Activated T-helper 1 cell treated with anti-CD3 and anti-CD28 coated beads, Interleukin-12 subunit alpha, Interleukin-12 subunit beta, Interleukin-2, Interleukin-4 antibody, amounts not matched to agents 30 ng/mL and 10 ng/mL and 1 ng/mL, durations not matched to agents 14 hours and 24 hours and 36 hours (primary cell): ENCODE data around the gene YPEL4. TPM values are rescaled to one million over a fixed set of nuclear protein-coding genes. Genes with fewer than 3 reads are reported as not detected.
"Not testable (repeated sequence)": the region's sequence is repeated elsewhere in the genome, so short reads cannot be mapped to it uniquely, and the experiment has no call there.

Source experiments
- DNase-seq: peaks from one replicate; pipeline ENCODE4 v3.0.0; 2021; ENCODE audit warnings: low spot score
- H3K27ac Mint-ChIP-seq: one replicate; pipeline ENCODE4 v1.8.0; 2021; ENCODE audit warnings: mild to moderate bottlenecking, mixed read lengths
- H3K27me3 Mint-ChIP-seq: one replicate; pipeline ENCODE4 v1.8.0; 2022; ENCODE audit warnings: mild to moderate bottlenecking, moderate library complexity, mixed read lengths; ENCODE audit not compliant: insufficient read depth
- H3K36me3 Mint-ChIP-seq: one replicate; pipeline ENCODE4 v1.8.0; 2021; ENCODE audit warnings: low read depth, mixed read lengths
- H3K4me1 Mint-ChIP-seq: one replicate; pipeline ENCODE4 v1.8.0; 2021; ENCODE audit warnings: low read depth, mixed read lengths
- H3K4me3 Mint-ChIP-seq: one replicate; pipeline ENCODE4 v1.8.0; 2021; ENCODE audit warnings: mild to moderate bottlenecking, moderate library complexity, mixed read lengths
- H3K9me3 Mint-ChIP-seq: one replicate; pipeline ENCODE4 v1.8.0; 2021; ENCODE audit warnings: mixed read lengths
- intact Hi-C: fragments of 100-400 bp; cut with micrococcal nuclease; formaldehyde crosslinking; loops from one replicate; pipeline ENCODE4 v1.15.1; 2024
- total RNA-seq: library from RNA; stranded (reverse); gene quantifications from 2 replicates; pipeline ENCODE4 v1.2.3, GENCODE V29; 2022

YPEL4 gene
- 0.26 and 0.39 TPM in 2 replicates for total RNA-seq

- H3K27ac Mint-ChIP-seq: peak within 1 kb of the TSS; percentile 55
- H3K4me1 Mint-ChIP-seq: peaks cover 41% of the 10 kb centered on the region
- H3K9me3 Mint-ChIP-seq: no peaks in the 10 kb centered on the region
- H3K27me3 Mint-ChIP-seq: peaks cover 31% of the 10 kb centered on the region
- peaks cover 4% of the 10 kb centered on the region for H3K36me3 Mint-ChIP-seq
- peak; percentile 49 for DNase-seq
- intact Hi-C loops: loop anchor here (1.0 to 5.0 kb wide), 5 partner anchors 7 to 872 kb away; partner anchors contain the start of genes CLP1, TIMM10 and ZDHHC5
- H3K4me3 Mint-ChIP-seq: peak within 1 kb of the TSS; percentile 86
These were observed at the start of gene YPEL4 for GRCh38 chr11:57649826-57650738. YPEL4 (minus strand) TSS chr11:57649912; CDS start chr11:57647107, 2,805 bp downstream.

GRCh38 chr11:57698843-57699365, 49.2 kb upstream of the YPEL4 start:
- Mint-ChIP-seq H3K4me3 (no peak overlapping the region), H3K27ac (no peak overlapping the region), H3K9me3 (no peaks in the 10 kb centered on the region), H3K27me3 (no peaks in the 10 kb centered on the region), H3K4me1 (no peaks in the 10 kb centered on the region), H3K36me3 (peaks cover 34% of the 10 kb centered on the region)
- no peak for DNase-seq
- intact Hi-C loops: no loop called here

GRCh38 chr11:57690474-57690873, 40.8 kb upstream of the YPEL4 start:
- H3K4me3 Mint-ChIP-seq, H3K27ac Mint-ChIP-seq, H3K27me3 Mint-ChIP-seq, intact Hi-C loops, DNase-seq, H3K4me1 Mint-ChIP-seq, H3K9me3 Mint-ChIP-seq: not testable (repeated sequence)
- peaks cover 35% of the 10 kb centered on the region for H3K36me3 Mint-ChIP-seq

- H3K27ac Mint-ChIP-seq: no peak overlapping the region
- no peaks in the 10 kb centered on the region for H3K9me3 Mint-ChIP-seq
- H3K27me3 Mint-ChIP-seq: no peaks in the 10 kb centered on the region
- DNase-seq: no peak
- H3K4me3 Mint-ChIP-seq: no peak overlapping the region
- peaks cover 35% of the 10 kb centered on the region for H3K36me3 Mint-ChIP-seq
- H3K4me1 Mint-ChIP-seq: peaks cover 30% of the 10 kb centered on the region
- intact Hi-C loops: no loop called here
These were observed 31.5 kb upstream of the YPEL4 start for GRCh38 chr11:57681168-57681567.

- intact Hi-C loops: loop anchor here (1.0 kb wide), 1 partner anchor 12 kb away; the partner anchor contains the start of gene ZDHHC5
- Mint-ChIP-seq H3K9me3 (no peaks in the 10 kb centered on the region), H3K27me3 (no peaks in the 10 kb centered on the region), H3K4me3 (no peak overlapping the region), H3K36me3 (peaks cover 41% of the 10 kb centered on the region), H3K4me1 (peaks cover 36% of the 10 kb centered on the region), H3K27ac (peak overlapping the region; percentile 73)
- no peak for DNase-seq
These were observed 30.8 kb upstream of the YPEL4 start for GRCh38 chr11:57680552-57680874.

GRCh38 chr11:57679396-57679795, 29.7 kb upstream of the YPEL4 start:
- H3K4me3 Mint-ChIP-seq: no peak overlapping the region

GRCh38 chr11:57675176-57675941, 25.6 kb upstream of the YPEL4 start:
- H3K4me1 Mint-ChIP-seq: peaks cover 59% of the 10 kb centered on the region
- intact Hi-C loops: no loop called here
- H3K27me3 Mint-ChIP-seq: no peaks in the 10 kb centered on the region
- H3K9me3 Mint-ChIP-seq: no peaks in the 10 kb centered on the region
- no peak overlapping the region for H3K4me3 Mint-ChIP-seq
- peak overlapping the region; percentile 52 for H3K27ac Mint-ChIP-seq
- peaks cover 35% of the 10 kb centered on the region for H3K36me3 Mint-ChIP-seq
- no peak for DNase-seq

More at GRCh38 chr11:57679396-57679795, 29.7 kb upstream of the YPEL4 start:
- Mint-ChIP-seq H3K9me3 (no peaks in the 10 kb centered on the region), H3K36me3 (peaks cover 41% of the 10 kb centered on the region), H3K27ac (peak overlapping the region; percentile 73), H3K27me3 (no peaks in the 10 kb centered on the region), H3K4me1 (peaks cover 47% of the 10 kb centered on the region)
- intact Hi-C loops: no loop called here
- DNase-seq: no peak

GRCh38 chr11:57674251-57674650, 24.5 kb upstream of the YPEL4 start:
- H3K27ac Mint-ChIP-seq: peak overlapping the region; percentile 56
- peaks cover 35% of the 10 kb centered on the region for H3K36me3 Mint-ChIP-seq
- no peak overlapping the region for H3K4me3 Mint-ChIP-seq
- H3K4me1 Mint-ChIP-seq: peaks cover 57% of the 10 kb centered on the region
- H3K9me3 Mint-ChIP-seq: no peaks in the 10 kb centered on the region
- no peaks in the 10 kb centered on the region for H3K27me3 Mint-ChIP-seq
- no peak for DNase-seq
- intact Hi-C loops: no loop called here

- peaks cover 36% of the 10 kb centered on the region for H3K4me1 Mint-ChIP-seq
These were observed 18.7 kb upstream of the YPEL4 start for GRCh38 chr11:57668434-57668782.

GRCh38 chr11:57667736-57668433, 18.2 kb upstream of the YPEL4 start, which contains the start of gene ZDHHC5:
ZDHHC5 (plus strand) TSS chr11:57668114; CDS start chr11:57673091, 4,977 bp downstream.
- DNase-seq: peak; percentile 99
- peak within 1 kb of the TSS; percentile 99 for H3K4me3 Mint-ChIP-seq
- H3K27ac Mint-ChIP-seq: peak within 1 kb of the TSS; percentile 97
- peaks cover 31% of the 10 kb centered on the region for H3K4me1 Mint-ChIP-seq
- no peaks in the 10 kb centered on the region for H3K9me3 Mint-ChIP-seq
- intact Hi-C loops: loop anchor here (1.0 to 10.0 kb wide), 10 partner anchors 11 to 1947 kb away; partner anchors contain the start of genes CLP1, FAM111A, MED19 and OSBP
- no peaks in the 10 kb centered on the region for H3K27me3 Mint-ChIP-seq
- H3K36me3 Mint-ChIP-seq: peaks cover 11% of the 10 kb centered on the region

More at GRCh38 chr11:57668434-57668782, 18.7 kb upstream of the YPEL4 start:
- Mint-ChIP-seq H3K4me3 (peak overlapping the region; percentile 99), H3K9me3 (no peaks in the 10 kb centered on the region), H3K27me3 (no peaks in the 10 kb centered on the region), H3K36me3 (peaks cover 16% of the 10 kb centered on the region), H3K27ac (peak overlapping the region; percentile 97)
- intact Hi-C loops: loop anchor here (1.0 to 10.0 kb wide), 9 partner anchors 11 to 1946 kb away; partner anchors contain the start of genes CLP1, FAM111A, MED19 and OSBP
- DNase-seq: no peak

GRCh38 chr11:57667117-57667735, 17.5 kb upstream of the YPEL4 start:
- peaks cover 26% of the 10 kb centered on the region for H3K4me1 Mint-ChIP-seq
- peak; percentile 89 for DNase-seq
- H3K9me3 Mint-ChIP-seq: no peaks in the 10 kb centered on the region
- peak overlapping the region; percentile 97 for H3K27ac Mint-ChIP-seq
- peak overlapping the region; percentile 99 for H3K4me3 Mint-ChIP-seq
- intact Hi-C loops: loop anchor here (1.0 to 10.0 kb wide), 3 partner anchors 911 to 1948 kb away; partner anchors contain the start of genes FAM111A and OSBP
- H3K27me3 Mint-ChIP-seq: no peaks in the 10 kb centered on the region
- peaks cover 11% of the 10 kb centered on the region for H3K36me3 Mint-ChIP-seq
